A172 (cell line): ENCODE measurements around the gene ICOS. TPM values are rescaled to one million over a fixed set of nuclear protein-coding genes. Genes with fewer than 3 reads are reported as not detected.

ENCODE experiments used
- DNase-seq: peaks from one replicate; pipeline ENCODE4 v3.0.0-alpha.2; 2015; ENCODE audit warnings: low spot score
- total RNA-seq: library from RNA; depleted of rRNA; stranded (reverse); fragments of >200 nt; shearing (Covaris generic); gene quantifications from 2 replicates; pipeline ENCODE4 v1.2.3, GENCODE V29; 2014; rRNA removed

Gene ICOS
- total RNA-seq, 1 experiment from 2014 or later, result not detected

GRCh38 chr2:204010628-204011560 is 74.3 kb downstream of the ICOS start:
- no peak for DNase-seq

Other genes starting within 250 kb of the ICOS start
- gene CD28, start 230.1 kb upstream of the ICOS start, total RNA-seq, result 0.19 TPM in 1 of 2 replicates, not detected in the other
- not detected in 2 replicates for gene CTLA4, start 69.0 kb upstream of the ICOS start, total RNA-seq